K562 (cell line): ENCODE data around the gene MAN1A1. TPM values are rescaled to one million over a fixed set of nuclear protein-coding genes. Genes with fewer than 3 reads are reported as not detected.
A peak's percentile ranks its signal among the peaks of the same experiment; 100 is the strongest.

Experiments used
- ARID2 ChIP-seq: fragments of 450-650 bp; IDR thresholded peaks from 2 replicates; pipeline ENCODE4 v1.6.1; 2017; ENCODE audit warnings: antibody characterized with exemption, mild to moderate bottlenecking
- BRD9 ChIP-seq: fragments of 450-650 bp; IDR thresholded peaks from 2 replicates; pipeline ENCODE4 v1.6.1; 2018; ENCODE audit warnings: low read depth; ENCODE audit not compliant: partially characterized antibody
- CBX3 ChIP-seq, 2 experiments: IDR thresholded peaks; 1 replicate in 1 of 2; 2 replicates in 1 of 2; pipeline ENCODE4 v1.6.1; 2012; ENCODE audit warnings: inconsistent platforms in 2 of 2, low read length in 2 of 2, borderline replicate concordance in 1 of 2, control low read depth in 1 of 2
- CC2D1A ChIP-seq: fragments of 450-650 bp; IDR thresholded peaks from 2 replicates; pipeline ENCODE4 v1.6.1; 2017; ENCODE audit warnings: mild to moderate bottlenecking
- DPF2 ChIP-seq: fragments of 450-650 bp; IDR thresholded peaks from 2 replicates; pipeline ENCODE4 v1.6.1; 2016
- EP300 ChIP-seq: IDR thresholded peaks from 2 replicates; pipeline ENCODE4 v1.6.1; 2012; ENCODE audit warnings: low read length, improper control_type of control experiment
- ETV1 ChIP-seq: fragments of 450-650 bp; conservative IDR thresholded peaks from 2 replicates; pipeline ENCODE4 v1.6.1; 2016; ENCODE audit warnings: missing genetic modification characterization, control low read depth, low read depth, missing compliant biosample characterization
- KHSRP ChIP-seq: fragments of 450-650 bp; IDR thresholded peaks from 2 replicates; pipeline ENCODE4 v1.6.1; 2017
- KLF16 ChIP-seq: IDR thresholded peaks from 2 replicates; pipeline ENCODE4 v1.6.1; 2016; ENCODE audit warnings: antibody characterized with exemption
- L3MBTL2 ChIP-seq: fragments of 450-650 bp; IDR thresholded peaks from 2 replicates; pipeline ENCODE4 v1.6.1; 2016; ENCODE audit warnings: mild to moderate bottlenecking, moderate library complexity
- MCM3 ChIP-seq: fragments of 450-650 bp; IDR thresholded peaks from 2 replicates; pipeline ENCODE4 v1.6.1; 2016
- NFATC3 ChIP-seq: fragments of 450-650 bp; IDR thresholded peaks from 2 replicates; pipeline ENCODE4 v1.6.1; 2017; ENCODE audit warnings: mild to moderate bottlenecking
- NFRKB ChIP-seq: fragments of 450-650 bp; IDR thresholded peaks from 2 replicates; pipeline ENCODE4 v1.6.1; 2016; ENCODE audit warnings: low read depth
- NR2F6 ChIP-seq: fragments of 450-650 bp; formaldehyde crosslinking; IDR thresholded peaks from 2 replicates; pipeline ENCODE4 v1.4.0; 2020; ENCODE audit warnings: mild to moderate bottlenecking
- POLR2AphosphoS5 ChIP-seq: IDR thresholded peaks from 2 replicates; pipeline ENCODE4 v1.6.1; 2011; ENCODE audit warnings: mild to moderate bottlenecking, low read depth, low read length, moderate library complexity; ENCODE audit not compliant: control insufficient read depth, insufficient read depth
- SP1 ChIP-seq: sonication (generic); formaldehyde crosslinking; IDR thresholded peaks from 2 replicates; pipeline ENCODE4 v1.8.1; 2022; ENCODE audit warnings: mild to moderate bottlenecking, missing genetic modification reagents
- STAT5A ChIP-seq: IDR thresholded peaks from 2 replicates; pipeline ENCODE4 v1.6.1; 2012; ENCODE audit warnings: low read length, inconsistent platforms, borderline replicate concordance
- polyA plus RNA-seq, 8 experiments: library from polyadenylated mRNA; depleted of rRNA in 4 of 8; stranded (reverse) in 5 of 8; unstranded in 3 of 8; fragments of >200 nt; fragmentation: Nextera tagmentation in 2 of 8; fragmentation: Illumina TruSeq in 1 of 8; extraction: Ambion mirVana in 2 of 8; extraction: Trizol in 1 of 8; gene quantifications; 2 replicates each; pipeline versions ENCODE4 v1.2.1 to v1.2.3, GENCODE V29; 2011 to 2014; ENCODE audit warnings: inconsistent platforms in 1 of 8, missing spikeins in 1 of 8
- total RNA-seq, 7 experiments: library from RNA; depleted of rRNA in 6 of 7; stranded (reverse); fragments of >200 nt in 6 of 7; fragmentation: Illumina TruSeq in 2 of 7; extraction: Trizol in 2 of 7; gene quantifications; 2 replicates each; pipeline versions ENCODE4 v1.2.1 to v1.2.3, GENCODE V29; 2011 to 2021; ENCODE audit warnings: low replicate concordance in 1 of 7
- TF ChIP-seq, protein P1 (sequence below): fragments of 450-650 bp; IDR thresholded peaks from 2 replicates; pipeline ENCODE4 v1.6.1; 2016; ENCODE audit warnings: mild to moderate bottlenecking
- TF ChIP-seq, protein P2 (sequence below), 2 experiments: fragments of 450-650 bp; conservative IDR thresholded peaks; 2 replicates each; pipeline ENCODE4 v1.6.1; 2017; ENCODE audit warnings: mild to moderate bottlenecking in 2 of 2, moderate library complexity in 2 of 2
- TF ChIP-seq, protein P3 (sequence below): fragments of 450-650 bp; IDR thresholded peaks from 2 replicates; pipeline ENCODE4 v1.6.1; 2017; ENCODE audit warnings: antibody characterized with exemption, mild to moderate bottlenecking
- TF ChIP-seq, protein P4 (sequence below): fragments of 450-650 bp; IDR thresholded peaks from 2 replicates; pipeline ENCODE4 v1.6.1; 2016; ENCODE audit warnings: antibody characterized with exemption

The MAN1A1 gene
- total and polyA plus RNA-seq, 9 of the 15 experiments (the other 6 are each of a cell fraction or from before 2014, with no cell fraction given) = 24.5 to 78.4 (median 59.7) TPM

DNA sequence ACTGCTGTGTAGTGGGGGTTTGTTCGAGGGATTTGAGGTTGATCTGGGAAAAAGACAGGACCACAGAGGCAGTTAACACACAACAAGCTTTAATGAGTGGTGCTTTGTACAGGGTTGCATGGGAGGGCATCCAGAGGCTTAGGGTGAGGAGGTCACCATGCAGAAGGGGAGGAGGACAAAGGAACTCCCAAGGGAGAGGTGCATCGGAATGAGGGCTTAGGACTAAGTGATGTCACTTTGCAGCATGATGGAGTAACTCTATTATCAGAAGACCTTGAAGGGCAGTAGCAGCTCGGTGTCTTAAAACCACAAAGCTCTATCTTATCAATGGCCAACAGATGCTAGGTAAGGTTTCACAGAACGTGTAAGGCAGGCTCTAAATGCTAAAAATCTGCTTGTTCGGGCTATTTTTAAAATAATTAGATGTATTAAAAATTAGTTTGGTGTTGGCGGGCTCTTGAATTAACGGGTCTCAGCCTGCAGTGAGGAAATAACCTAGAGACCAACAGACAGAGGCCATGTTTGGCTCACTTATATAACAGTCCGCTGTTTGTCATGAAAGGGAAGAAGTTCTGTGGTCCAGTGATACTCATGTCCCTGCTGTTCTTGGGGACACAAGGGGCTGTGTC lies 37.9 kb downstream of the MAN1A1 start (continued):
- TF ChIP-seq, protein P1, sequence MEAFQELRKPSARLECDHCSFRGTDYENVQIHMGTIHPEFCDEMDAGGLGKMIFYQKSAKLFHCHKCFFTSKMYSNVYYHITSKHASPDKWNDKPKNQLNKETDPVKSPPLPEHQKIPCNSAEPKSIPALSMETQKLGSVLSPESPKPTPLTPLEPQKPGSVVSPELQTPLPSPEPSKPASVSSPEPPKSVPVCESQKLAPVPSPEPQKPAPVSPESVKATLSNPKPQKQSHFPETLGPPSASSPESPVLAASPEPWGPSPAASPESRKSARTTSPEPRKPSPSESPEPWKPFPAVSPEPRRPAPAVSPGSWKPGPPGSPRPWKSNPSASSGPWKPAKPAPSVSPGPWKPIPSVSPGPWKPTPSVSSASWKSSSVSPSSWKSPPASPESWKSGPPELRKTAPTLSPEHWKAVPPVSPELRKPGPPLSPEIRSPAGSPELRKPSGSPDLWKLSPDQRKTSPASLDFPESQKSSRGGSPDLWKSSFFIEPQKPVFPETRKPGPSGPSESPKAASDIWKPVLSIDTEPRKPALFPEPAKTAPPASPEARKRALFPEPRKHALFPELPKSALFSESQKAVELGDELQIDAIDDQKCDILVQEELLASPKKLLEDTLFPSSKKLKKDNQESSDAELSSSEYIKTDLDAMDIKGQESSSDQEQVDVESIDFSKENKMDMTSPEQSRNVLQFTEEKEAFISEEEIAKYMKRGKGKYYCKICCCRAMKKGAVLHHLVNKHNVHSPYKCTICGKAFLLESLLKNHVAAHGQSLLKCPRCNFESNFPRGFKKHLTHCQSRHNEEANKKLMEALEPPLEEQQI = 0 out of 2 replicates have a peak, but pooled peaks have one; percentile 40
- 0 out of 2 replicates have a peak, but pooled peaks have one; percentile 54 for TF ChIP-seq NFATC3
- TF ChIP-seq NFRKB = peak; percentile 60; the same call in 1 of the 2 replicates
- TF ChIP-seq L3MBTL2 = peak; percentile 35; the same call in 1 of the 2 replicates
- TF ChIP-seq STAT5A = peak; percentile 88
- TF ChIP-seq SP1 = peak; percentile 59; the same call in 1 of the 2 replicates
- 0 out of 2 replicates have a peak, but pooled peaks have one; percentile 11 for TF ChIP-seq NR2F6 (CRISPR knock-in tag)
- TF ChIP-seq CBX3 (IDR thresholded peaks at IDR 0.05; ENCODE audit: borderline replicate concordance in 1 of 2, low read length in 2 of 2) = peak in 1 of 2 experiments; percentile 61; a peak in 2 of 3 replicates
- TF ChIP-seq KLF16 = peak; percentile 89
- peak; percentile 40 for TF ChIP-seq BRD9
- TF ChIP-seq ARID2 = no peak
- TF ChIP-seq, protein P2, sequence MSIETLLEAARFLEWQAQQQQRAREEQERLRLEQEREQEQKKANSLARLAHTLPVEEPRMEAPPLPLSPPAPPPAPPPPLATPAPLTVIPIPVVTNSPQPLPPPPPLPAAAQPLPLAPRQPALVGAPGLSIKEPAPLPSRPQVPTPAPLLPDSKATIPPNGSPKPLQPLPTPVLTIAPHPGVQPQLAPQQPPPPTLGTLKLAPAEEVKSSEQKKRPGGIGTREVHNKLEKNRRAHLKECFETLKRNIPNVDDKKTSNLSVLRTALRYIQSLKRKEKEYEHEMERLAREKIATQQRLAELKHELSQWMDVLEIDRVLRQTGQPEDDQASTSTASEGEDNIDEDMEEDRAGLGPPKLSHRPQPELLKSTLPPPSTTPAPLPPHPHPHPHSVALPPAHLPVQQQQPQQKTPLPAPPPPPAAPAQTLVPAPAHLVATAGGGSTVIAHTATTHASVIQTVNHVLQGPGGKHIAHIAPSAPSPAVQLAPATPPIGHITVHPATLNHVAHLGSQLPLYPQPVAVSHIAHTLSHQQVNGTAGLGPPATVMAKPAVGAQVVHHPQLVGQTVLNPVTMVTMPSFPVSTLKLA (conservative IDR thresholded peaks at IDR 0.05) = peak in 1 of 2 experiments; percentile 69; a peak in 2 of 4 replicates
- TF ChIP-seq KHSRP = peak; percentile 73
- TF ChIP-seq POLR2AphosphoS5 = peak; percentile 91
- TF ChIP-seq ETV1 = peak; percentile 27; the same call in 1 of the 2 replicates
- peak; percentile 80 for TF ChIP-seq CC2D1A
- TF ChIP-seq, protein P3, sequence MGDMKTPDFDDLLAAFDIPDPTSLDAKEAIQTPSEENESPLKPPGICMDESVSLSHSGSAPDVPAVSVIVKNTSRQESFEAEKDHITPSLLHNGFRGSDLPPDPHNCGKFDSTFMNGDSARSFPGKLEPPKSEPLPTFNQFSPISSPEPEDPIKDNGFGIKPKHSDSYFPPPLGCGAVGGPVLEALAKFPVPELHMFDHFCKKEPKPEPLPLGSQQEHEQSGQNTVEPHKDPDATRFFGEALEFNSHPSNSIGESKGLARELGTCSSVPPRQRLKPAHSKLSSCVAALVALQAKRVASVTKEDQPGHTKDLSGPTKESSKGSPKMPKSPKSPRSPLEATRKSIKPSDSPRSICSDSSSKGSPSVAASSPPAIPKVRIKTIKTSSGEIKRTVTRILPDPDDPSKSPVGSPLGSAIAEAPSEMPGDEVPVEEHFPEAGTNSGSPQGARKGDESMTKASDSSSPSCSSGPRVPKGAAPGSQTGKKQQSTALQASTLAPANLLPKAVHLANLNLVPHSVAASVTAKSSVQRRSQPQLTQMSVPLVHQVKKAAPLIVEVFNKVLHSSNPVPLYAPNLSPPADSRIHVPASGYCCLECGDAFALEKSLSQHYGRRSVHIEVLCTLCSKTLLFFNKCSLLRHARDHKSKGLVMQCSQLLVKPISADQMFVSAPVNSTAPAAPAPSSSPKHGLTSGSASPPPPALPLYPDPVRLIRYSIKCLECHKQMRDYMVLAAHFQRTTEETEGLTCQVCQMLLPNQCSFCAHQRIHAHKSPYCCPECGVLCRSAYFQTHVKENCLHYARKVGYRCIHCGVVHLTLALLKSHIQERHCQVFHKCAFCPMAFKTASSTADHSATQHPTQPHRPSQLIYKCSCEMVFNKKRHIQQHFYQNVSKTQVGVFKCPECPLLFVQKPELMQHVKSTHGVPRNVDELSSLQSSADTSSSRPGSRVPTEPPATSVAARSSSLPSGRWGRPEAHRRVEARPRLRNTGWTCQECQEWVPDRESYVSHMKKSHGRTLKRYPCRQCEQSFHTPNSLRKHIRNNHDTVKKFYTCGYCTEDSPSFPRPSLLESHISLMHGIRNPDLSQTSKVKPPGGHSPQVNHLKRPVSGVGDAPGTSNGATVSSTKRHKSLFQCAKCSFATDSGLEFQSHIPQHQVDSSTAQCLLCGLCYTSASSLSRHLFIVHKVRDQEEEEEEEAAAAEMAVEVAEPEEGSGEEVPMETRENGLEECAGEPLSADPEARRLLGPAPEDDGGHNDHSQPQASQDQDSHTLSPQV = peak; percentile 88
- no peak for TF ChIP-seq MCM3
- peak; percentile 99 for TF ChIP-seq DPF2
- TF ChIP-seq EP300 = peak; percentile 97
- TF ChIP-seq, protein P4, sequence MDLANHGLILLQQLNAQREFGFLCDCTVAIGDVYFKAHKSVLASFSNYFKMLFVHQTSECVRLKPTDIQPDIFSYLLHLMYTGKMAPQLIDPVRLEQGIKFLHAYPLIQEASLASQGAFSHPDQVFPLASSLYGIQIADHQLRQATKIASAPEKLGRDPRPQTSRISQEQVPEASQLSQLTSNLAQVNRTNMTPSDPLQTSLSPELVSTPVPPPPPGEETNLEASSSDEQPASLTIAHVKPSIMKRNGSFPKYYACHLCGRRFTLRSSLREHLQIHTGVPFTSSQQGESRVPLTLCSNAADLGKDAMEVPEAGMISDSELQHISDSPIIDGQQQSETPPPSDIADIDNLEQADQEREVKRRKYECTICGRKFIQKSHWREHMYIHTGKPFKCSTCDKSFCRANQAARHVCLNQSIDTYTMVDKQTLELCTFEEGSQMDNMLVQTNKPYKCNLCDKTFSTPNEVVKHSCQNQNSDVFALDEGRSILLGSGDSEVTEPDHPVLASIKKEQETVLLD = 0 out of 2 replicates have a peak, but pooled peaks have one; percentile 18
